Astrocyte (in vitro differentiated cells and primary cell): ENCODE results near the gene BAG5. TPM values are rescaled to one million over a fixed set of nuclear protein-coding genes. Genes with fewer than 3 reads are reported as not detected.

Experiments
- DNase-seq: peaks from one replicate; pipeline ENCODE4 v3.0.0-alpha.2; 2010; ENCODE audit warnings: low read depth
- FAIRE-seq: peaks from 2 replicates; lab custom pipeline; 2011; peaks lifted over from hg19 to GRCh38; lab: Jason Lieb, UNC
- H2AFZ ChIP-seq: 2 replicates; pipeline ENCODE4 v1.6.0; 2012; ENCODE audit warnings: low read depth, low read length, inconsistent platforms
- H3K27ac ChIP-seq: 2 replicates; pipeline ENCODE4 v1.5.1; 2011; ENCODE audit warnings: low read depth, low read length, inconsistent platforms
- H3K27me3 ChIP-seq: 2 replicates; pipeline ENCODE4 v1.6.0; 2011; ENCODE audit warnings: low read length, inconsistent platforms; ENCODE audit not compliant: insufficient read depth
- H3K36me3 ChIP-seq: 2 replicates; pipeline ENCODE4 v1.5.1; 2011; ENCODE audit warnings: low read length, inconsistent platforms; ENCODE audit not compliant: insufficient read depth
- H3K4me1 ChIP-seq: 2 replicates; pipeline ENCODE4 v1.5.1; 2011; ENCODE audit warnings: low read length, inconsistent platforms; ENCODE audit not compliant: insufficient read depth
- H3K4me2 ChIP-seq: 2 replicates; pipeline ENCODE4 v1.6.0; 2012; ENCODE audit warnings: low read length, inconsistent platforms
- H3K4me3 ChIP-seq: 2 replicates; pipeline ENCODE4 v1.5.1; 2011; ENCODE audit warnings: low read depth, mild to moderate bottlenecking, low read length, inconsistent platforms; ENCODE audit not compliant: insufficient read depth
- H3K79me2 ChIP-seq: 2 replicates; pipeline ENCODE4 v1.6.0; 2012; ENCODE audit warnings: mild to moderate bottlenecking, low read length, inconsistent platforms; ENCODE audit not compliant: insufficient read depth
- H3K9ac ChIP-seq: 2 replicates; pipeline ENCODE4 v1.6.0; 2012; ENCODE audit warnings: mild to moderate bottlenecking, low read length, inconsistent platforms
- H3K9me3 ChIP-seq: 2 replicates; pipeline ENCODE4 v1.5.1; 2012; ENCODE audit warnings: low read depth, mild to moderate bottlenecking, low read length, inconsistent platforms; ENCODE audit not compliant: insufficient read depth
- H4K20me1 ChIP-seq: 2 replicates; pipeline ENCODE4 v1.6.0; 2012; ENCODE audit warnings: low read length, inconsistent platforms; ENCODE audit not compliant: insufficient read depth
- H3K27ac Mint-ChIP-seq: one replicate; pipeline ENCODE4 v1.8.0; 2021; ENCODE audit warnings: mild to moderate bottlenecking, mixed read lengths; ENCODE audit not compliant: unreplicated experiment
- H3K27me3 Mint-ChIP-seq: one replicate; pipeline ENCODE4 v1.8.0; 2021; ENCODE audit warnings: low read depth, mixed read lengths; ENCODE audit not compliant: unreplicated experiment
- H3K36me3 Mint-ChIP-seq: one replicate; pipeline ENCODE4 v1.8.0; 2021; ENCODE audit warnings: low read depth, mixed read lengths; ENCODE audit not compliant: unreplicated experiment
- H3K4me1 Mint-ChIP-seq: one replicate; pipeline ENCODE4 v1.8.0; 2021; ENCODE audit warnings: low read depth, mixed read lengths; ENCODE audit not compliant: unreplicated experiment
- H3K4me3 Mint-ChIP-seq: one replicate; pipeline ENCODE4 v1.8.0; 2021; ENCODE audit warnings: mild to moderate bottlenecking, moderate library complexity, mixed read lengths; ENCODE audit not compliant: unreplicated experiment
- H3K9me3 Mint-ChIP-seq: one replicate; pipeline ENCODE4 v1.8.0; 2021; ENCODE audit warnings: mild to moderate bottlenecking, mixed read lengths; ENCODE audit not compliant: unreplicated experiment
- CTCF ChIP-seq: IDR thresholded peaks from 2 replicates; pipeline ENCODE4 v1.5.1; 2011; ENCODE audit warnings: low read depth, mild to moderate bottlenecking, inconsistent platforms, low read length, moderate library complexity; ENCODE audit not compliant: insufficient read depth
- EZH2 ChIP-seq: IDR thresholded peaks from 2 replicates; pipeline ENCODE4 v1.6.1; 2012; ENCODE audit warnings: mild to moderate bottlenecking, low read length, inconsistent platforms; ENCODE audit not compliant: insufficient read depth
- total RNA-seq: library from RNA; stranded (reverse); gene quantifications from 2 replicates; pipeline ENCODE4 v1.2.1, GENCODE V29; 2021

BAG5 gene
- total RNA-seq, 1 donor from 2014 or later: 35.2 TPM

DNA sequence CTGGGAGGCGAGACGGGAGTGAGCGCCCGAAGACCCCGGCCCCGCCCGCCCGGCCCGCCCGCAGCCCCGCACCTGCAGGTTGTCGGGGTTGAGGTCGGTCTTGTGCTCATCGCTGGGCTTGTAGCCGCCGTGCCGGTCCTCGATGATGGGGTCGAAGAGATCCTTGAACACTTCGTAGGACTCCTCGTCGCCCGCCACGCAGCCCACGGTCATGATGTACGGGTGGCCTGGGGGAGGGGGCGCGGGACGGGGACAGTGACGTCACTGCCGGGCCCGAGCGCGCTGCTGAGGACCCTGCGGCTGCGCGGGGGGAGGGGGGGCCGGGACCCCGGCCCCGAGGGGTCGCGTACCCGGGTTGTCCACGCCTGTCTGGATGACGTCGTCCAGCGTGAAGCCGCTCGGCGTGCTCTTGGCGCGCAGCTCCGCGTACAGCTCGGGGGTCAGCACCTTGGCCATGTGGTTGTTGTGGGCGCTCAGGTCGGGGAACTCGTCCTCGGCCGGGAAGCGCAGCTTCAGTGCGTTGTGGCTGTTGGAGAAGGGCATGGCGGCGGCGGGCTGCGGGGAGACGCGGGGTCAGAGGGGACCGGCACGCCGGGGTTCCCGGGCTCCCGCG, 40.4 kb downstream of the BAG5 start:
- H3K9ac ChIP-seq: peak overlapping the region; percentile 23
- no peak for FAIRE-seq
- peaks cover 6% of the 10 kb centered on the region for H3K27me3 Mint-ChIP-seq

DNA sequence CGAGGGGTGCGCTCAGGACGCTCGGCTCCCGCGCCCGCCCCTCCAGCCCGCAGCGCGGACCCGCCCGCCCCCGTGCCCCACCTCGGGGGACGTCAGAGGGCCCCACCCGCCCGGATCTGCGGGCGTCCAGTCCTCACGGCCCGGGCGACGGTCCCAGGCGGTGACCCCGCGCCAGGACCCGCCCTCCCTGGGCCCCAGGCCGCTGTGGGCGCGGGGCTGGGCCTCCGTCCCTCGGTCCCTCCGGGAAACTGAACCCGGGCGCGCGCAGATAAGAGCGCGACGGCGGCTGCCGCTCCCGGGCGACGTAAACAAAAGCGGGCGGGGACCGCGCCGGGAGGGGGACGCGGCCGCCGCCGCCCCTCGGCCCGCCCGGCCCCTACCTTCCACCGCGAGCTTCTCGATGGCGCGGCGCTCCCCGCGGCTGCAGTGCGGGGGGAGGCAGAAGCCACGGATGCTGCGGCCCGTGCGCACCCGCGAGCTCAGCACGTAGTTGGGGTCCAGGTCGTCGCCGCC, 41.0 kb downstream of the BAG5 start:
- H3K9ac ChIP-seq: no peak overlapping the region
- H3K4me3 ChIP-seq: no peak overlapping the region
- peaks cover 44% of the 10 kb centered on the region for H4K20me1 ChIP-seq
- H3K4me2 ChIP-seq: peak overlapping the region; percentile 80
- Mint-ChIP-seq H3K9me3 (no peaks in the 10 kb centered on the region), H3K27me3 (peaks cover 6% of the 10 kb centered on the region), H3K4me1 (peaks cover 17% of the 10 kb centered on the region), H3K4me3 (no peak overlapping the region), H3K27ac (no peak overlapping the region), H3K36me3 (no peaks in the 10 kb centered on the region)
- no peak overlapping the region for H3K27ac ChIP-seq
- no peaks in the 10 kb centered on the region for H3K79me2 ChIP-seq
- no peak overlapping the region for H2AFZ ChIP-seq
- H3K36me3 ChIP-seq: no peaks in the 10 kb centered on the region
- H3K4me1 ChIP-seq: peaks cover 34% of the 10 kb centered on the region
- H3K27me3 ChIP-seq: peaks cover 14% of the 10 kb centered on the region
- DNase-seq (no peak), FAIRE-seq (no peak)
- TF ChIP-seq CTCF: no peak
- peak; percentile 70 for TF ChIP-seq EZH2
- no peaks in the 10 kb centered on the region for H3K9me3 ChIP-seq

More for the DNA sequence above, 40.4 kb downstream of the BAG5 start:
- H3K27ac Mint-ChIP-seq: no peak overlapping the region
- Histone ChIP-seq H3K9me3 (no peaks in the 10 kb centered on the region), H3K4me3 (peak overlapping the region; percentile 46), H2AFZ (no peak overlapping the region), H4K20me1 (peaks cover 41% of the 10 kb centered on the region), H3K79me2 (no peaks in the 10 kb centered on the region), H3K4me1 (peaks cover 34% of the 10 kb centered on the region), H3K27ac (no peak overlapping the region), H3K36me3 (no peaks in the 10 kb centered on the region), H3K4me2 (peak overlapping the region; percentile 80), H3K27me3 (peaks cover 14% of the 10 kb centered on the region)
- H3K4me1 Mint-ChIP-seq: peaks cover 14% of the 10 kb centered on the region
- peak overlapping the region; percentile 74 for H3K4me3 Mint-ChIP-seq
- no peaks in the 10 kb centered on the region for H3K9me3 Mint-ChIP-seq
- no peak for TF ChIP-seq CTCF
- peak; percentile 81 for TF ChIP-seq EZH2
- H3K36me3 Mint-ChIP-seq: no peaks in the 10 kb centered on the region
- no peak for DNase-seq
